ENCODE data around the gene NBL1.

DNA sequence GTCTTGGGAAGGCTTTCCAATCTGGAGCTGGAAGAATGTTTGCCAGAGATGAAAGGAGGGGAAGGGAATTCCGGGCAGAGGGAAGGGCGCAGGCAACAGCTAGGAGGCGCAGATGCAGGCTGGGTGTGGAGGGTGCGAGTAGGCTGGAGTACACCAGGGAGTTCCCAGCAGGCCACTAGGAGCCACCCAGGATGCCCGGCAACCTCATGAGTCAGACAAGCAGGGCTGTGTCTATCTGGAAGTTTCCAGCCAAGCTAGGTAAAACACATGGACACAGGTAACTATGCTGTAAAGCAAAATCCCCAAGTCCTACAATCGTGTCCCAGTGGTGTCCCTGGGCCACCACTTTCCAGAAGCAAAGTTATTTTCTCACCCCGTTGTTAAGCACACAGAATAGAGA lies 990 bp upstream of the NBL1 start:
- TF ChIP-seq, protein P1, sequence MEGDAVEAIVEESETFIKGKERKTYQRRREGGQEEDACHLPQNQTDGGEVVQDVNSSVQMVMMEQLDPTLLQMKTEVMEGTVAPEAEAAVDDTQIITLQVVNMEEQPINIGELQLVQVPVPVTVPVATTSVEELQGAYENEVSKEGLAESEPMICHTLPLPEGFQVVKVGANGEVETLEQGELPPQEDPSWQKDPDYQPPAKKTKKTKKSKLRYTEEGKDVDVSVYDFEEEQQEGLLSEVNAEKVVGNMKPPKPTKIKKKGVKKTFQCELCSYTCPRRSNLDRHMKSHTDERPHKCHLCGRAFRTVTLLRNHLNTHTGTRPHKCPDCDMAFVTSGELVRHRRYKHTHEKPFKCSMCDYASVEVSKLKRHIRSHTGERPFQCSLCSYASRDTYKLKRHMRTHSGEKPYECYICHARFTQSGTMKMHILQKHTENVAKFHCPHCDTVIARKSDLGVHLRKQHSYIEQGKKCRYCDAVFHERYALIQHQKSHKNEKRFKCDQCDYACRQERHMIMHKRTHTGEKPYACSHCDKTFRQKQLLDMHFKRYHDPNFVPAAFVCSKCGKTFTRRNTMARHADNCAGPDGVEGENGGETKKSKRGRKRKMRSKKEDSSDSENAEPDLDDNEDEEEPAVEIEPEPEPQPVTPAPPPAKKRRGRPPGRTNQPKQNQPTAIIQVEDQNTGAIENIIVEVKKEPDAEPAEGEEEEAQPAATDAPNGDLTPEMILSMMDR (IDR thresholded peaks at IDR 0.05), result no peak
- no peak for TF ChIP-seq EP300 (IDR thresholded peaks at IDR 0.05)

Data from ovary (tissue), 3 donors.